ENCODE data around the gene ANKRD11.
A peak's percentile ranks its signal among the peaks of the same experiment; 100 is the strongest.
"Not testable (repeated sequence)": the region's sequence is repeated elsewhere in the genome, so short reads cannot be mapped to it uniquely, and the experiment has no call there.

ANKRD11 gene

GRCh38 chr16:89335803-89336485 lies 154.4 kb downstream of the ANKRD11 start:
- no peak for TF ChIP-seq CTCF (IDR thresholded peaks at IDR 0.05; ENCODE audit: insufficient read depth, low read depth, low read length, missing control alignments)
- H3K4me3 ChIP-seq (ENCODE audit: low read depth, low read length), result no peak overlapping the region
- no peak for DNase-seq (ENCODE audit: low read depth)

GRCh38 chr16:89334988-89335802 lies 155.2 kb downstream of the ANKRD11 start:
- H3K4me3 ChIP-seq (ENCODE audit: low read depth, low read length), result no peak overlapping the region
- peak; percentile 25 for DNase-seq (ENCODE audit: low read depth)
- TF ChIP-seq CTCF (IDR thresholded peaks at IDR 0.05; ENCODE audit: insufficient read depth, low read depth, low read length, missing control alignments), result no peak

- no peak for DNase-seq (ENCODE audit: low read depth)
- H3K4me3 ChIP-seq (ENCODE audit: low read depth, low read length), result no peak overlapping the region
- no peak for TF ChIP-seq CTCF (IDR thresholded peaks at IDR 0.05; ENCODE audit: insufficient read depth, low read depth, low read length, missing control alignments)
Observed at GRCh38 chr16:89334461-89334860, 155.9 kb downstream of the ANKRD11 start.

- no peak overlapping the region for H3K4me3 ChIP-seq (ENCODE audit: low read depth, low read length)
- no peak for DNase-seq (ENCODE audit: low read depth)
- no peak for TF ChIP-seq CTCF (IDR thresholded peaks at IDR 0.05; ENCODE audit: insufficient read depth, low read depth, low read length, missing control alignments)
Observed at GRCh38 chr16:89334050-89334449, 156.3 kb downstream of the ANKRD11 start.

- peak; percentile 38 for TF ChIP-seq CTCF (IDR thresholded peaks at IDR 0.05; ENCODE audit: insufficient read depth, low read depth, low read length, missing control alignments)
- DNase-seq (ENCODE audit: low read depth), result peak; percentile 65
Observed at GRCh38 chr16:89333401-89334001, 156.9 kb downstream of the ANKRD11 start.

GRCh38 chr16:89332902-89333245 lies 157.5 kb downstream of the ANKRD11 start:
- DNase-seq (ENCODE audit: low read depth), result no peak
- TF ChIP-seq CTCF (IDR thresholded peaks at IDR 0.05; ENCODE audit: insufficient read depth, low read depth, low read length, missing control alignments), result no peak
- H3K4me3 ChIP-seq (ENCODE audit: low read depth, low read length), result no peak overlapping the region

More at GRCh38 chr16:89333401-89334001, 156.9 kb downstream of the ANKRD11 start:
- H3K4me3 ChIP-seq (ENCODE audit: low read depth, low read length), result not testable (repeated sequence)
